OCI-LY1 (cell line): ENCODE measurements around the gene SH3BP5.

Experiments
- CTCF ChIP-seq: fragments of 200-600 bp; sonication (generic), shearing (Covaris generic); IDR thresholded peaks from 2 replicates; pipeline ENCODE4 v1.5.1; 2017; ENCODE audit warnings: mild to moderate bottlenecking, antibody characterized with exemption, low read length, moderate library complexity, mixed read lengths
- EZH2 ChIP-seq: fragments of 200-600 bp; sonication (generic), shearing (Covaris generic); IDR thresholded peaks from 2 replicates; pipeline ENCODE4 v1.8.0; 2017; ENCODE audit warnings: borderline replicate concordance, mixed run types, mild to moderate bottlenecking, antibody characterized with exemption, low read length, moderate library complexity, mixed read lengths

GRCh38 chr3:15318661-15319060, 13.7 kb downstream of the SH3BP5 start:
- TF ChIP-seq CTCF (no peak), EZH2 (no peak)
